Smooth muscle cell of the brain vasculature (primary cell): ENCODE data around the gene MAN2A1.
A peak's percentile ranks its signal among the peaks of the same experiment; 100 is the strongest.

Experiments used
- DNase-seq: peaks from one replicate; pipeline ENCODE4 v3.0.0-alpha.2; 2012; ENCODE audit warnings: low read depth, low spot score

Gene MAN2A1

GRCh38 chr5:109907189-109907588 lies 217.5 kb downstream of the MAN2A1 start:
- DNase-seq, result no peak

- no peak for DNase-seq
Observed at GRCh38 chr5:109907731-109908130, 218.0 kb downstream of the MAN2A1 start.

GRCh38 chr5:109908366-109908765 lies 218.6 kb downstream of the MAN2A1 start:
- DNase-seq, result no peak

- no peak for DNase-seq
Observed at GRCh38 chr5:109910874-109911273, 221.1 kb downstream of the MAN2A1 start.

- DNase-seq, result peak; percentile 72
Observed at GRCh38 chr5:109911731-109912130, 222.0 kb downstream of the MAN2A1 start.

- no peak for DNase-seq
Observed at GRCh38 chr5:109914906-109915305, 225.2 kb downstream of the MAN2A1 start.

- DNase-seq, result no peak
Observed at GRCh38 chr5:109916481-109917153, 226.9 kb downstream of the MAN2A1 start.
